NOMO-1 treated with dmso at 0.1 percent for 144 hours (cell line): Measurements from ENCODE around the gene NOB1.
"Not testable (repeated sequence)": the region's sequence is repeated elsewhere in the genome, so short reads cannot be mapped to it uniquely, and the experiment has no call there.

Source experiments
- DNase-seq: peaks from one replicate; lab custom pipeline; 2025; ENCODE audit not compliant: unreplicated experiment; lab: John Stamatoyannopoulos, UW

Gene NOB1

GRCh38 chr16:69761983-69762813, 7.5 kb upstream of the NOB1 start, which contains the start of gene WWP2:
Gene WWP2, plus strand, starts transcription at chr16:69762332. Its CDS starts 24,679 bp downstream, at chr16:69787011.
- DNase-seq = peak; percentile 69

GRCh38 chr16:69757375-69757774, 2.6 kb upstream of the NOB1 start:
- DNase-seq = not testable (repeated sequence)

GRCh38 chr16:69756705-69757104, 2.0 kb upstream of the NOB1 start:
- DNase-seq = no peak

GRCh38 chr16:69754143-69754468, 620 bp downstream of the NOB1 start:
- no peak for DNase-seq

GRCh38 chr16:69748694-69749345, 5.9 kb downstream of the NOB1 start:
- no peak for DNase-seq

- no peak for DNase-seq
Observed at GRCh38 chr16:69747115-69747514, 7.6 kb downstream of the NOB1 start.

GRCh38 chr16:69745959-69746358, 8.8 kb downstream of the NOB1 start:
- no peak for DNase-seq

- DNase-seq = no peak
Observed at GRCh38 chr16:69745232-69745612, 9.5 kb downstream of the NOB1 start.

- DNase-seq = no peak
Observed at GRCh38 chr16:69744363-69745231, 10.1 kb downstream of the NOB1 start.

GRCh38 chr16:69741951-69742904, 12.5 kb downstream of the NOB1 start:
- no peak for DNase-seq

GRCh38 chr16:69741519-69741918, 13.2 kb downstream of the NOB1 start:
- no peak for DNase-seq

- DNase-seq = no peak
Observed at GRCh38 chr16:69732101-69732500, 22.6 kb downstream of the NOB1 start.

- not testable (repeated sequence) for DNase-seq
Observed at GRCh38 chr16:69731280-69731679, 23.4 kb downstream of the NOB1 start.

- not testable (repeated sequence) for DNase-seq
Observed at GRCh38 chr16:69729030-69729429, 25.7 kb downstream of the NOB1 start.

- DNase-seq = no peak
Observed at GRCh38 chr16:69727916-69728270, 26.8 kb downstream of the NOB1 start.

GRCh38 chr16:69726313-69727060, 28.2 kb downstream of the NOB1 start, which contains the start of gene NQO1:
Gene NQO1, minus strand, starts transcription at chr16:69726560. Its CDS starts 121 bp downstream, at chr16:69726439.
- peak; percentile 96 for DNase-seq

- no peak for DNase-seq
Observed at GRCh38 chr16:69725480-69726312, 29.0 kb downstream of the NOB1 start.

- DNase-seq = no peak
Observed at GRCh38 chr16:69724981-69725479, 29.7 kb downstream of the NOB1 start.
